Non-pigmented ciliary epithelial cell (primary cell): ENCODE results near the gene ABCC4.

Experiments
- DNase-seq: peaks from one replicate; pipeline ENCODE4 v3.0.0-alpha.2; 2010; ENCODE audit warnings: low read depth

Gene ABCC4

DNA sequence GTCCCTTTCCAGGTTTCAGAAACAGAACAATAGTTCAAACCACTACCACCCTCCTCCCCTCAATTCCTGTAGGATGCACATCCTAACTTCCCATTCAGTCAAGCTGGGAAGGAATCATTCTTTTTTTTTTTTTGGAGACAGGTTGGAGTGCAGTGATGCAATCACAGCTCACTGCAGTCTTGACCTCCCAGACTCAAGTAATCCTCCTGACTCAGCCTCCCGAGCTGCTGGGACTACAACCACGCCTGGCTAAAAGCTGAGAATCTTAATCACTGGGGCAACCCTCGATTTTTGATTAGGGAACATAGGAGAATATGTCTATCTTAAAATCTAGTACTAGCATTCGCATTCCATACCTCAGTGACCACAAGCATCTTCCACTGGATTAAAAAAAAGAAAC lies 146.2 kb downstream of the ABCC4 start:
- DNase-seq = no peak

DNA sequence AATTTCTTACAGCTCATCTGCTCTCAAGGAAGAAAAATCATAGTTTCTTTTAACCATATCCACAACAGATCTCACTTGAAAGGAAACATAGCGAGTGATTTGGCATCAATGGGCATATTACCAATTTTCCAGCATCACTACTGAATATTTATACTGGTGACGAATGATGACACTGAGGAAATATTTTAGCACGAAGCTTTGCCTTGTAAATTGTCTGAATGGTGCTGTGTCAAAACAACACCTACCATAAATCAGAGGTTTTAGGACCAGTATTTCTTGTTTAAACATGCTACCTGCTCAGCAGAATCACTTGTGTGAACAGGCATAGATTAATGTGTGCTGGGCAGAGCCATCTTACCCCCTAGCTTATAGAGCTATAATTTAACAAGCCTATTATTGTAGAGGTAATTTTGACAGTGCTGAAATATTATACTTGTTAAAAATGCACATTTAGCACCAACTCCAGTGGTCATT lies 146.8 kb downstream of the ABCC4 start:
- DNase-seq = no peak

DNA sequence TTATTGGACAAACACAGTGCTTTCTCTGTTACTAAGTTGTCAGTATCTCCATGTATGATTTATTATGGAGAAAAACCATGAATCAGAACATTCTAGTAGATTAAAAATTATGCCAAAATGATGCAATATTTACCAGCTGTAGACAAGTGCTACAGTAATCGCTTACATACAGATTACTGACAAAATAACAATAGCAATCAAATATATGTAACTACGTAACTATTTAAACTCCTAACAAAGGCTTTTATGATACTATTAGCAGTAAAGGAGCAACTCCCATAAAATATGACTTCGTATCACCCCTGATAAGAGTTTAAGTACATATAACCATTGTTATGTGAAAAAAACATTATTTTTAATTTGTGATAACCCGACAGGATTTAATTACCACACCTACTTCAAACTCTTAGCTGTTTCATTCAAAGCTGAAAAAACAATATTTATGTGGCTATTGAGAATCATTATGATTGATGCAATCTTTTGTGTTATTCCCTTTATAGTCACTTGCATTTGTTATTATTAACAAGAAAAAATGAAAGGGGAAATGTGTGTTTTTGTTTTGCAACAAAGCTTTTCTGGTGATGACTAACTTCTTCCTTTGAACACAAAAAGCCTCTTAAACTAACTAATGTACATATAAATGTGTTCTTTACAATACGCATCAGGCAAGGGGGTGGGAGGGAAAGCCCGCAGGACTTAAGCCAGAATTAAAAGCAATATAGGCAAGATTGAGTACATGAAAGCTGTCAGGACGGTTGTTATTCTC lies 147.4 kb downstream of the ABCC4 start:
- no peak for DNase-seq

DNA sequence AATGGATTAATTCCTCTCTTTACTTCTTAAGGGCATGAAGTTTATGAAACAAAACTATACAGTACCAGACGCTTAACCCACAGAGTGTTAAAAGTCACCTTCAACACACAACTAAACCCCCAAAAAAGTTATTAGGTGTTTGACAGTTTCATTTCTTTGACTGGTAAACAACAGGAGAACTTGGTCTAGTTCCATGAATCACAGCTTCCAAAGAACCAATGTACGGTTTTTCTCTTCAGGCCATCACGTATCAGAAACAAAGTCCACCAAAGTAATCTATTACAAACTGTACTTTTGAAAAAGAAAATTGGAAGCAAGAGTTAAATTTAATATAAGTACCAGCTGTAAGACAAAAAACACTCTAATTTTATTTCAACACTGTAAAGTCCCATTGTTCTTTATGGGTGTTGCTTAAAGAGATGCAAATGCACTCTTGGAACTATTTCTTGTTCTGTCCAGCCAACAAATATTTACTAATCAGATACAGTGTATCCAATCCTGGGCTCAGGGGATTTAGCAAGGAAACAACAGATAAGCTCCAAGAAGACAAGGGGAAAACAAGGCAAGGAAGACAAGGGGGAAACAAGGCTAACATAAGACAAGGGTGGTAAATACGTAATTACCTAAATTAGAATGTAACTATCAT lies 149.2 kb downstream of the ABCC4 start:
- no peak for DNase-seq

DNA sequence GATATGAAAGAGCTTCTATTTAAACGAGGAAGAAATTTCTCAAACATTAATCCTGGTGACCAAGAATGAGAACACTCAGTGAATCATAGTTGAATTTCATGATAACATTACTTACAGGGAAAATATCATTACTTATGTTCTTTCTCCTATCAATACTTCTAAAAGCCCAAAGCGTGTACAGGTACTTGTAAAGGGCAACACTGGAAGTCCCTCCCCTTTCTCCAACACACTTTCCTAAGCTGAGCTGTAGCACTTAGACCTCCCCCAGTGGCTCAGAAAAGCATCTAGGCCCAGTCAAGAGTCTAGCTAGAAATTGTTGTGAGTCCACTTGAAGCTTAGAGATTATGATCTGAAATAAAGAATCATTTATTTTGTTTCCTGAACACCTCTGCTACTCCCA lies 150.7 kb downstream of the ABCC4 start:
- DNase-seq = no peak

DNA sequence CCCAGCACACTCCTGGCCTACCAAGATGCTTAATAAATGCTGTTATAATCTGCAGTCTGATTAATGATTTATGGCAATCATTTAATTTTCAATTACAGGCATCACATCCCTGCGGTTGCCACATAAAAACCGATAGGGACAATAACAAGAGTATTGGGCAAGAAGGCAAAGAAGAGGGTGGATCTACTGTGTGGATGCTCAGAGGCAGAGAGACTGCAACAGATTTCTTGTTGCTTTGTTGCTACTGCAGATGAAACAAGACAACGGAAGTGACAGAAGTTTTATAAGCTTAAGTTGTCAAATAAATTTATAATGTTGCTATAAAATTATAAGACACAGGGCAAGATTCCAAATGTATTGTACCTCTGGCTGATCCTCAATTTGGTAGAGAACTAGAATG lies 154.8 kb downstream of the ABCC4 start:
- no peak for DNase-seq

DNA sequence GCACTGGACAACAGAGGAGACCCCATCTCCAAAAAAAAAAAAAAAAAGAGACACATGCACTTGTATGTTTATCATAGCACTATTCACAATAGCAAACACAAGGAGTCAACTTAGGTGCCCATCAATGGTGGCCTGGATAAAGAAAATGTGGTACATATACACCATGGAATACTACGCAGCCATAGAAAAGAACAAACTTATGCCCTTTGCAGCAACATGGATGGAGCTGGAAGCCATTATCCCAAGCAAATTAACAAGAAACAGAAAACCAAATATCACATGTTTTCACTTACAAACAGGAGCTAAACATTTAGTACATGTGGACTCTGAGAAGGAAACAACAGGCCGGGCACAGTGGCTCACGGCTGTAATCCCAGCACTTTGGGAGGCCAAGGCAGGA lies 155.7 kb downstream of the ABCC4 start:
- no peak for DNase-seq

DNA sequence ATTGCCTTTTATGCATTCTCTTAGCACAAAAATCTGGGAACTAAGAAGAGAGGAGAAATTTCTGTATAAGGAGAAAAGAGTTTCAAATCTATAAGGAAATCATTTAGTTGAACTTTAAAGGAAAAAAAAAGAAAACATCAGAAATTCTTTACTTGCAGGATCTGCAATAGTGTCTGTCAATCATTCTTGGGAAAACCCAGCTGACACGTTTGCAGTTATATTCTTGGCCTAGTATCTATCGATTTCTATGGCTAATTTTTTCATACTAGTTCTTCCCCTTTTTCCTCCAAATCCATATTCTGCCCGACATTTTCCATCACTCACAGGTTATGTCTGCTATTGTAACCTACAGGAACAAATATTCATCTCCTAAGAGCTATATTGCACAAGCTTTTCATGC lies 160.7 kb downstream of the ABCC4 start:
- no peak for DNase-seq

DNA sequence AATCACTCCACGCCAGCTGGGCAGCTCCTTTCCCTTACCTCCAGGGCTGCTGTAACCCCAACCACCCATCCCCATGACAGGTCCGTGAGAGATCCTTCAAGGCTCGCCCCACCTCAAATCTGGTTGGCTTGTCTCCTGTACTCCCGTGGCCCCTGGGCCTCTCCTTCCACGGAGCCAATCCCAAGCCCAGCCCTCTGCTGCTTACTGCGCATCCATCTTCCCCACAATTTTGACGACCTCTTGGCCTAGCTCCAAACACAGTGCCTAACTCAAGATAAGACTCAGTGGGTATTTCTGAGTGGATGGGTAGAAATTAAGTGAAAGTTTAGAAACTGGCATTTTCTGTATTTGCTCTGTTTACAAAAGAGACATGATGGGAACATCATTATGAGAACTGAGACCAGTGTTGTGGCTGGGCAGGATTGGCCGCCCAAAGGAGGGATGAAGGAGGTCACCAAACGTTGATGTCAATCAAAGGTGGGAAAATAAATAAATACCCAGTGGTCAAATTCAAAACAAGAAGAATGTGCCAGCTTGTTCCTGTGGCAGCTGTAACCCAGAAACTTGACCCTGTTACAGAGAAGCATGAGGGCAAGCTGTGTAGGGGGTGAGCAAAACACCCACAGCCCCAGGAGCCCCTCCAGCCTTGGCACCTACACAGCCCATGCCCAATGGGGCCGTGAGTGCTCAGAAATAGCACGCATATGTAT lies 162.2 kb downstream of the ABCC4 start:
- no peak for DNase-seq

DNA sequence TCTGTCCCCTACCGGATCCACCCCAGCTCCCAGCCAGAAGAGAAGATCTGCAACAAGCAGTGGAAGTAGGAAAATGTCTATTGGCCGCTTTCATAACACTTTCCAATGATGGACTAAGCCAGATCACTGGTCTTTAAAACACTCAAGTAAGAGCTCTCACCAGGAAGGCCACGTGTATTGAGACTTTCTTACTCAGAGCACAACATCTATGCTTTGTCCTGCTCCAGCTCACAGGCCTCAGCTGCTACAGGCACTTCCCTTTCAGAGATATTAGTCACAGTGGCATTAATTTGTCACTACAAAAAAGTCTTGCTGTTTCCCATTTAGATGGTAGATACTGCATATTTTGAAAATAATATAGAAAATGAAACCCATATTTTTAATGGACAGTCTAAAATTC lies 164.2 kb downstream of the ABCC4 start:
- DNase-seq = no peak

DNA sequence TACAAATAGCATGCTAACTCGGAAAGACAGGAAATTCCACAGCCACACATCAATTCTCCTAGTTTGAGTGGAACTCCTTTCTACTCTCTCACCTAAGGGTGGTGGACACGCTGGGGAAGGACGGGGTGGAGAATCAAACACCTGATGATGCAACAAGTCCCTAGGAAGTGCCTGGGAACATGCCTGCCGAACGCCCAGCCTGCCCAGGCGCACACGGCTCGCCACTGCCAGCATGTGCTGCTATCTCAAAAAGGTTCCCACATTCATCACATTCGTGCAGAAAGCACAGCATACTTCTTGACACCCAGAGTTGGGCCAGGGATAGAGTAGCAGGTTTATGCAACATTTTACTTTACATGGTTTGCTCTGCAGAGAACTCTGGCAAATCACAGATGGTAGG lies 164.6 kb downstream of the ABCC4 start:
- DNase-seq = no peak

DNA sequence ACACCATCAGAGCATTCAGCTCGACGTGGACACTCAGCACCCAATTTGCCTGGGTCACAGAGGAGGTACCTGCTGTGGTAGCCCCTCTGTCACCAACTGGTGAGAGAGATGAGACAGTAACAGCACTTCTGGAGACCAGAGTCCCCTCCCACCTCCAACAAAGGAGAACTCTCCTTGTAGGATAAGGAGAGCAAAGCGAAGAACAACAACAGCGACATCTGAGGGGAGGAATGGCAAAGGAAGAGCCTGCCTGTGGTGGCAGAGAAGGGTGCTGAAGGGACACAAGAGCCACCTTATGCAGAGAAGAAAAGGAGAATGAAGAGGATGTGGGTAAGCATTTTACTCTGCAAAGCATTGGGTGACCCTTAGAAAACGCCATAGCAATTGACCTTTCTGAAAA lies 167.8 kb downstream of the ABCC4 start:
- no peak for DNase-seq

DNA sequence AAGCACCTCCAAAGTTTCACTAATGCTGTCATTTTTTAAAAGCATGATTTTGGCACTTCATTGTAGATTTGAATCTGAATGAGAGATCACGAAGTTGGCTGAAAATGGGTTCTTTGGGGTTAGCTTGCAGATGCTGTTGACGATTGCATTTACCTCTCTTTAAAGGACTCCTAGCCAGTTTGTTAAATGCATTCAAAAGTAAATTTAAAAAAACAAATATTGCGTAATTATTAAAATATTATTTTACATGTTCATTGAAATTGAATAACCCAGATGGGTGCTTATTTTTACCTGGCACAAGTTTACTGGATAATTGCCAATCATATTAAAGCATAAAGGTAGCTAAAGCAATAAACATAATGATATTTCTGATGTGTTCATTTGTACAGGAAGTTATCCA lies 172.2 kb downstream of the ABCC4 start:
- no peak for DNase-seq

DNA sequence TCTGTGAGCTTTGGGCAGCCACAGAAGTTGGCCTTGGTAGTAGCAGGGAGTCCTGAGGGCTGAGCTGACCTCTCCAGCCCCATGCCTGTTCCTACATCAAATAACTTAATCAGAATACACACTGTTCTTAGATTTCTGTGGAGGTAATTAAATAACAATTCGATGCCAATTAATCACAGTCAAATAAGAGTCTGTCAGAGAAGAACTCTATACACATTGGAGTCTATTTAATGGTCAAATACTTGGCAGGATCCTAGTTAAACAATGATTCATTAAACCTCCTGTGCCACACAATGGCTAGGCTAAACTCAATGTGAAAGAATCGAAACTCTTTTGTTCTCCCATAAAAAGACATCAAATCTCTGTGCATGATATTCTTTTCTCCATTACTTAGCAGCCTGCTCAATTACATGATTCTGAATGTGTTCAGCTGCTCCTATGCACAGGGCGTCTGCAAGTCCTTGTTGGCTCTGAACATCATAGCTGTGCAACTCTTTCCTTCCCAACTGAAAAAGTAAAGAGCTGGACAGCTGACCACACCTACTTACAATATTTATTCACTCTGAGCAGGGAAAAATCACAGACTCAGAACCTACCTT lies 173.1 kb downstream of the ABCC4 start:
- no peak for DNase-seq

DNA sequence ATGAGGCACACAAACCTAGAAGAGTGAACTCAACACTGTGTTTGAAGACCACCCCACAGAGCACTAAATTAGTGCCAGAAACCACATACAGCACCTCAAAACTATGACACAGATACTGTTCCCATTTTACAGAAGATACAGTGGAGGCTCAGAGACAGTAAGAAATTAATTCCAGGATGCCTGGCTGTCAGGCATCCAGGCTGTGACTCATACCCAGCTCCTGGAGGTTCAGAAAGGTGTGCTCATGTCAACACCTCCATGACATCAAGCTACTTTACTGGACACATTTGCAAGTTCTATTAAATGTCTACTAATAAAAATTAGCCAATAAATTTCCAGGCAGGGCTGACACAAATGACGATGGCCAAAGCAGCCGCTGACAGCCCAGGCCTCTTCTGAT lies 176.3 kb downstream of the ABCC4 start:
- DNase-seq = no peak

DNA sequence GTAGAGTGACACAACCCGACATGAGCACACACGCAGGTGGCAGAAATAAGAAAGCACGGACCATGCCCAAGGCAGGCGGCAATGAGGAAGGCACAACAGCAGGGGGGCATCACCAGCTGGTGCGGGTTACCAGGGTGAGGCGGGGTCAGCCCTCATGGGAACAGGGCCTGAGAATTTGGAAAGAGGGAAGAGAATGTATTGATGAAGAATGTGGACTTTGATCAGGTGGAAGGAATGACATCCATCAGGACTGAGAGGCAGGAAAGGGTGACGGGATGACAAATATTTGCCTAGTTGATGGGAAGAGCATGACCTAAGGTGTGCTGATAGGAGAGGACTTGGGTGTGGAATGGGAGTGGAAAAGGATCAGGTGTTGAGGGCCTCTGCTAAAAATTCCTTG lies 177.5 kb downstream of the ABCC4 start:
- DNase-seq = no peak

DNA sequence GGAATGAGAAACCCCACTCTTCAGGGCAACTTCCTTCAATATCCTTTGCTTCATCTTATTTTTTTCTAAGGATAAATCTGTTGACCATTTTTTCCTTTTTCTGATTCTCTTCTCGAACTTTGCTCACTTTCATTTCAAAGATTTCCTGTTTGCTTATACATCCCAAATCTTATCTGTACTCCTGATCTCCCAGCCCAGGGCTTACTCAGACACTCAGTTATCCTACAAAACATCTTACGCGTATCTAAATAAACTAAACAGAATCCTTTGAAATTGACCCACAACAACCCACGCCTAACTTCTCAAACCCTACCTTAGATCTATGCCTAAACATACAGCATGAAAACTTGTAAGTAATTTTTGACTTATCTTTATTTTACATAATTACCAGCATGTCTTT lies 179.2 kb downstream of the ABCC4 start:
- DNase-seq = no peak

DNA sequence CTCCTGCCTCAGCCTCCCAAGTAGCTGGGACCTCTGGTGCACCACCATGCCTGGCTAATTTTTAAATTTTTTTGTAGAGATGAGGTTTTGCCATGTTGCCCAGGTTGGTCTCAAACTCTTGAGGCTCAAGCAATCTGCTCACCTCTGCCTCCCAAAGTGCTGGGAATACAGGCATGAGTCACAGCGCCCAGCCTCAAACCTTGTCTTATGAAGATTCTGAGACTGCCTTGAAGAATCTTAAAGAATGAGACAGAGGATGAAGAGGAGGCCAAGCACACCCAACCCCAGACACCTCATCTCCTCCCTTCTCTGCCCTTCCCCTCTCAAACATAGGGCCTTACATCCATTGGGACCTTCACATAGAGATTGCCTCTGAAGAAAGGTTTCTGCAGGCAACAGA lies 179.7 kb downstream of the ABCC4 start:
- no peak for DNase-seq

DNA sequence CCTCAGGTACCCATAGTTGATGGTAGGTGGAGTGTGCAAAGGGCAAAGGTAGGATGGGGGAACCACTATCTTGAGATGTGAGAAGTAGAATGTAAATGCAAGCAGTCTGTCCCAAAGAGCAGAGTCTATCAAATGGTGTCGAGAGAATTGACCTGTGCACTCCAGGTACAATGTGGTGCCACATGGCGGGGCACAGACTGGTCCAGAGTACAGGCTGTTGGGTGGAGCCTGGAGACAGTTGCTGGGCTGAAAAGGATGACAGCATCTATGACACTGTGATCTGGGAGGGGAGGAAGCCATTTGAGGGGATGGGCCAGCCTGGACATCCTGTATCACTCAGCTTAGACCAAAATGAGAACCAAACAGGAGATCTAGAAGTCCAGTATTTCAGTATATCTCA lies 180.6 kb downstream of the ABCC4 start:
- no peak for DNase-seq

DNA sequence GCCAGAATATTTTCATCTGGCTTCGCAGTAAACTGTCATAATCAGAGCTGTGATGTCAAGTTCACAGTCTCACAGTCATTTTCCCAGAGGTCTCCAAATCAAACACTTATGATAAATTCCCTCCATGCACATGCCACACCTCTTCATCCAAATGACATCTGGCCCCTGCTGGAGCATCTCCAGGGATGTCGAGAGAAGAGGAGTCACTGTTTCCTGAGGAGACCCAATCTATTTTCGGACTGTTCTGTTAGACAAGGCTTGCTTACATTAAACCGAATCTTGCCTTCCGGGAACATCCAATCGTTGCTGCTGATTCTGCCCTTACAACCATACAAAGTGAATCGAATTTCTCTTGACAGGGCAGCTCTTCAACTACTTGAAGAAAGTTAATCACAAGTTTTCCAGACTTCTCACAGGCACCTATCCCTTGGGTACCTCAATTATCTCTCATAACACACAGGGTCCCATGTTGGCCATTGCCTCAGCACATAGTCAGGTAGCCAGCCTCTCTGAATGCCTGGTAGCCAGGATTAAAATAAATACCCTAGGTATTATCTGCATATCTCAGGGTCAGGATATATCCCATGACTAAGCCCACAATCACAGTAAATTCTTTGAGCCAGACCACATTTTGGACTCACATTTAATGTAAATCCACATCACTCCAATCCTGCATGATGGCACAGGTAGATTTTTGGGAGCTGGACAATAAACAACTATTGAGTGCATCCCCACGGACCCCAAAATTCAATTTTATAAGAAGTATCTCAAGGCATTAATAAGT lies 182.5 kb downstream of the ABCC4 start:
- DNase-seq = no peak

DNA sequence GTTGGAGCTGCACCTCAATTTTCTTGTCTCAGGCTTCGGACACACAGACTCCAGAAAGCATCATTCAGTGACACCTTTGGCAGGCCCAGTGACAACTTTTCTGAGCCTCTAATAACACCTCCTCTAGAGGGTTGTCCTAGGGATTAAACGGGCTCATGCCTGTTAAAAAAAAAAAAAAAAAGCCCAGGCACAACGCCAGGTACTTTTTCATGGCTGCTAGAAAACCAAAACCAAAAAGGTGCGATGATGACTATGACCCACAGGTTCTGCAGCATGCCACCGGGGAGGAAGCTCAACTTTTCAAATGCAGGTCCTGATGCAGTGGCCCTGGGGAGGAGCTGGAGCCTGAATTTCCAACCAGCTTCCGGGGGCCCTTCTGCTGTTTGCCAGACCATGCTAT lies 184.2 kb downstream of the ABCC4 start:
- no peak for DNase-seq

DNA sequence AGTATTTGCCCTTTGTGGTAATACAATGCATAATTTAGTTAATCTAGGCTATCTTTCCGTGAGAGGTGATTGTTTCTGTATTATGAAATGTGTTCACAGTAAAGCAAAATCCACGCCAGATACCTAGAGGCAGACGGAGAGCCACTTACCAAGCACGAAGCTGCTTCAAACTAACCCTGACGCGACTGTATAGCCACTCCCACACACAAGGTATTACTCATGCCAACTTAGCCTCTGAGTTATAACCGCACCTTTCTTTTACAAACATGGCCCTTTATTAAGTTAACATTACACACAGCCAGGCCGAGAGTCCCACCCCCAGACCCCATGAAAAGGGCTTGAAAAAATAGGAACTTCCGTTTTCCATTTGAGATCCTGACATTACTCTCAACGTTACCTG lies 185.7 kb downstream of the ABCC4 start:
- no peak for DNase-seq
